ENCODE results near the gene AGAP3.

Gene AGAP3

DNA sequence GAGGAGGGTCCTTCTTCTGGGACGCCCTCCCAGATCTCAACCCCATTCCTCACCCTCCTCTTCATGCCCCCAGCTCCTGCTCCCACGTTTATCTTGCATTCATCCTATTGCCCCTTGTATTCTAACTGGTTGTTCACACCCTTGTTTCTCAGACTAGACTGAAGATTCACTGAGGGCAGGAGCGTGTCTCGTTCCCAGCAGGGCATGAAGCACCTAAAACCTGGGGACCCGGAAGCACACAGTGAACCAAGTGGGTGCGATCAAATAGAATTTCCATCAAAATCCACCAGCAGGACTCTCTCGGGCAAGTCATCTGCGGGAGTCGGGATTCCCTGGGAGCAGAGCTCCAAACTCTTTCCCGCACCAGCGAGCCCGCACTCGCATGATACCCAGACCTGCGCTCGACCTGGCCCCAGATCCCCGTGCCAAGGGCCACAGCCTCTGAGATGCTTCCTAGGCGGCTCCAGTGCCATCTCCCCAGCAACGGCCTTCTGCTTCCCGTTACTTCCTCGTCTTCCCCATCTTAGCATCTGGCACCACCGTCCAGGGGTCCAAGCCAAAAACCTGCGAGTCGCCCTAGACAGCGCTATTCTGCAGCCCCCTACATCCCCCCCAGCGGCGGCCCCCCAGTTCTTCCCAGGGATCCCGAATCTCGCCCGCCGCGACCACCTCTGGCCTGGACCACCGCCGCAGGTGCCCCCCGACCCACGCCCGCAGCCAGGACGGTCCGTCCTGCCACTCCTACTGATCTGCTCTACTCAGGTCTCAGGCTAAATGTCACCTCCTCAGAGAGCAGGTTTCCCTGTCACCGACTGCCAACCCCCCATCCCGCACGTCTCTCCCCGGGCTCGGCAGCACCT lies 87.3 kb downstream of the AGAP3 start:
- no peak for TF ChIP-seq POLR2A (IDR thresholded peaks at IDR 0.05; ENCODE audit: low read length)
- no peak for TF ChIP-seq GATA1 (IDR thresholded peaks at IDR 0.05; ENCODE audit: low read depth, low read length)

GRCh38 chr7:151174246-151175046 lies 88.2 kb downstream of the AGAP3 start:
- DNase-seq = peak; percentile 35 to 52
- TF ChIP-seq POLR2A (IDR thresholded peaks at IDR 0.05; ENCODE audit: low read length) = no peak
- TF ChIP-seq GATA1 (IDR thresholded peaks at IDR 0.05; ENCODE audit: low read depth, low read length) = no peak

More for the DNA sequence above, 87.3 kb downstream of the AGAP3 start:
- DNase-seq = no peak

- TF ChIP-seq POLR2A (IDR thresholded peaks at IDR 0.05; ENCODE audit: low read length) (no peak), GATA1 (IDR thresholded peaks at IDR 0.05; ENCODE audit: low read depth, low read length) (no peak)
Measured at GRCh38 chr7:151175047-151175792, 88.9 kb downstream of the AGAP3 start.

DNA sequence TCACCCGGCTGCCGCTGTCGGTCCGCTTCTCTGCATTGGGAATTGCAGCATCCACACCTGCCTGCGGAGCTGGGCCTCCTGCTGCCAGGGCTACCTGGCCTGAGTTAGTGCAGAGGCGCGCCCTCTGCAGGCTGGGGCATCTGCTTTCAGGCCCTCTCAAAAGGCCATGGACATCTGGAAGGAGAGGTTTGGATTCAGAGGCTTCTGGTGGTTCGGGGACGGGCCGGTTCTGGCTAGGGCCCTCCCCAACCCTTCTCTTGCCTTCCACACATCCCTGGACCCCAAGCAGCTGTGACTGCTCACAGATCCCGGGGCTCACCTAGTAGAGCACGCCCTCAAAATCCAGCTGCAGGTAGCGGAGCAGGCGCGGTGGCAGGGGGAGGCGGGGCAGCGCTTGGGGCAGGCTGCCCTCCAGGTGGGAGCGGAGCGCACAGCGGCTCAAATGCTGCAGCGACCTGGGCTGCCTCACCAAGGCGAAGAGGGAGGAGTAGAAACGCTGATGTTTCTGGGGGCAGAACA lies 89.6 kb downstream of the AGAP3 start:
- TF ChIP-seq GATA1 (IDR thresholded peaks at IDR 0.05; ENCODE audit: low read depth, low read length) = no peak
- TF ChIP-seq POLR2A (IDR thresholded peaks at IDR 0.05; ENCODE audit: low read length) = no peak
- DNase-seq = no peak

More at GRCh38 chr7:151175047-151175792, 88.9 kb downstream of the AGAP3 start:
- DNase-seq = no peak

DNA sequence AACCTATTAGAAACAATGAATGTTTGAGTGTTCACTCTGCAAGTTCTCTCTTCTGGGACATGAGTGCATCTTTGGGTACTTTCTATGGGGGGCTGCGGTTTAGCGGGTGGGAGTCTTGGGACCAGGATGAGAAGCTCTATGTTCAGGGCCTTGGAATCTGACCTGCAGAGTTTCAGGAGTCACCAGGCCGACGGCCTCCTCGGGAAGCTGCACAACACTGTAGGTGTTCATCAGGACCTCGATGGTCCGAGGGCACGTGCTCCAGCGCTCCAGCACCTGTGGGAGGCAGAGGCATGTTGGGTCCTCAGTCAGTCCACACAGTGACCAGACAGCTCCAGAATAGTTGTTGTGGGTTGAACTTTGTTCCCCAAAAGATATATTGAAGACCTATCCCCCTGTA lies 90.1 kb downstream of the AGAP3 start:
- TF ChIP-seq GATA1 (IDR thresholded peaks at IDR 0.05; ENCODE audit: low read depth, low read length) = no peak
- no peak for TF ChIP-seq POLR2A (IDR thresholded peaks at IDR 0.05; ENCODE audit: low read length)
- DNase-seq = no peak

DNA sequence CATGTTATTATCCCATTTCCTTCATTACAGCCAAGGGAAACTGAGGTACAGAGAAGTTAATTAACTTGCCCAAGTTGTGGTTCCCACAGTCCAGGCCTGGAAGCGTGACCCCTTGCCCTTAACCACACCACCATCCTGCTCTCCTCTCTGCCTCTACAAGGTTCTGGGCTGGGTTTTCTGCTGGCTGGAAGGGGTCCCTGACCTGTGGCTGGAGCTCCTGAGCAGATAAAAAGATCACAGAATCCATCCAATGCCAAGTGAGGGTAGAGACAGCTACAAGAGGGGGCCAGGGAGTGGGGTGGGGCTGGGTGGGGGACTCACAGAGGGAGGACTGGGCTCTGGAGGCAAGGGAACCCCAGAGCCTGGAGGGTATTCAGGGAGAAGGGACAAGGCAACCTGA lies 91.0 kb downstream of the AGAP3 start:
- TF ChIP-seq POLR2A (IDR thresholded peaks at IDR 0.05; ENCODE audit: low read length) (no peak), GATA1 (IDR thresholded peaks at IDR 0.05; ENCODE audit: low read depth, low read length) (no peak)
- DNase-seq = no peak

GRCh38 chr7:151178236-151178635 lies 92.0 kb downstream of the AGAP3 start:
- DNase-seq = no peak
- TF ChIP-seq GATA1 (IDR thresholded peaks at IDR 0.05; ENCODE audit: low read depth, low read length) = no peak
- TF ChIP-seq POLR2A (IDR thresholded peaks at IDR 0.05; ENCODE audit: low read length) = no peak

GRCh38 chr7:151178831-151179230 lies 92.6 kb downstream of the AGAP3 start:
- DNase-seq = no peak
- TF ChIP-seq GATA1 (IDR thresholded peaks at IDR 0.05; ENCODE audit: low read depth, low read length) (no peak), POLR2A (IDR thresholded peaks at IDR 0.05; ENCODE audit: low read length) (no peak)

DNA sequence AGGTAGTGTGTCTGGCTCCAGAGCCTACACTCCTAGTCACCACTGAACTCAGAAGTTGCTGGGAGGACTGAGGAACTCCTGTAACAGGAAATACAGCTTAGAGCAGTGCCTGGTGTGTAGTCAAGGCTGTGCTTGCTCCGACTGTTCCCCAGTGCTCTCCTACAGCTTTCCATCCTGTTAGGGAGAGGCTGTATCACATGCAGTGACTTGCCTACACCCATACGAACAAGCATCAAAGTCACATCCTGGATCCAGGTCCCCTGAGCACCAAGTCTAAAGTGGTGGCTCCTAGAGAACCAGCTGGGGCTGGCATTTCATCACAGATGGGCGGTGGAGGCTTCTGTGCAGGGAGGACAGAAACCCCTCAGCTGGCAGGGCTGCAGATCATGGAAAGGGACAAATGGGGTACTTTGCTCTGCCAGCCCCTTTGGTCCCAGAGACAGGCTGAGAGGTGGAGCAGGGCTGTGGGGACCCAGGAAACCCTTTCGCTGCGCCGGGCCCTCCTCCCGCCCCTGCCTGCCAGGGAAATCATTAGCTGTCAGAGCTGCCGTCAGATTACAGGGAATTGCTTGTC lies 93.1 kb downstream of the AGAP3 start:
- no peak for TF ChIP-seq POLR2A (IDR thresholded peaks at IDR 0.05; ENCODE audit: low read length)
- TF ChIP-seq GATA1 (IDR thresholded peaks at IDR 0.05; ENCODE audit: low read depth, low read length) = no peak
- no peak for DNase-seq

DNA sequence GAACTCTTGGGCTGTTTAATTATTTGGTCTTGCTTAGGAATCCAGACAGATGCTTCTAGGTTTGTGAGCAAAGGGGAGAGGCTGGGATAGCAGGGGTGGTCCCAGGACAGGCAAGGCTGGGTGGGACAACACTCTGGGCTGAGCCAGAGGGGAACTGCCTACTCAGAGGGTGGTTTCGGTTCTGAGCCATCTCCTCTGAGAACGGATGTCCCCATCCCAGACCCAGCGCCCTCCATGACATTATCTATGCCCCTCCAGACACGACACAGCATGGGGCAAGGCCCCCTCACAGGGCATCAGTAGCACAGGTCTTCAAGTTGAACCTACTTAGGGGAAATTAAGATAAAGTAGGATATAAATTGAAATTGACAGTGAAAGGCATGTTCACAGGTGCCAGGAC lies 93.7 kb downstream of the AGAP3 start:
- TF ChIP-seq POLR2A (IDR thresholded peaks at IDR 0.05; ENCODE audit: low read length) = no peak
- TF ChIP-seq GATA1 (IDR thresholded peaks at IDR 0.05; ENCODE audit: low read depth, low read length) = no peak
- no peak for DNase-seq

- no peak for DNase-seq
- TF ChIP-seq GATA1 (IDR thresholded peaks at IDR 0.05; ENCODE audit: low read depth, low read length) = no peak
- TF ChIP-seq POLR2A (IDR thresholded peaks at IDR 0.05; ENCODE audit: low read length) = no peak
Measured at GRCh38 chr7:151181011-151181431, 94.7 kb downstream of the AGAP3 start.

DNA sequence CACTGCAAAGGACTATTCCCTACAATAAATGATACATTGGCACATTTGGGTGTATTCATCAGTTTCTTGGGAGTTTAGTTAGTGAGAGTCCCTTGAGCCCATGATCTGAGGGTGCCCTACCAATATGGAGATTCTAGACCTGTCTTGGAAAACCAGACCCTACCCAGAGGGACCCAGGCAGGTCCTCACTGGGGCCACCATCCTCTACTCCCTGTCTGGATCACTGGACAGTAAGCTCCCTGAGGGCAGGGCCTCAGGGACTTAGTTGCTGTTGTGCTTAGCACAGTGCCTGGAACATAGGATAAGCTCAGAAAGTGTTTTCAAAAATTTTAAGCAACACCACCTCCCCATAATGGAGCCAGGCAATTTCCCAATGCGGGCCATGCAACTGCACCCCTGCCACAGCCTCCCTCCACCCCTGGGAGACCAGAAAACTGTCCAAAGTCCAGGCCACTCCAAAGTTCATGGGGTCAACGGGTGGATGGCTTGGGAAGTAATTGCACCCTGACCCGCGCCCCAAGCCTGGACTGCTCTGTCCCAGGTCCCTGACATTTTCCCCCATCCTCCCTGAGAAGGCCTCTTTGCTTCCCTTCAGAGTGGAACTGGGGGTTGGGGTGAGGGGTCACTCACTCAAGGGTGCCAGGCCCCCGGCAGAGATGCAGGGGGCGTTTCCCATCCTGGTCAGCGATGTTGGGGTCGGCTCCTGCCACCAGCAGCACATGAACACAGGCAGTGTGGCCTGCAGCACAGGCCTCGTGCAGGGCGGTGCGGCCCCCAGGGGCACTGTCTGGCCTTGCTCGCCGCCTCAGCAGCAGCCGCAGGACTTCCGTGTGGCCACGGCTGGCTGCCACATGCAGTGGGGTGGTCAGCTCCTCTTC lies 99.7 kb downstream of the AGAP3 start:
- no peak for DNase-seq
- TF ChIP-seq GATA1 (IDR thresholded peaks at IDR 0.05; ENCODE audit: low read depth, low read length) (no peak), POLR2A (IDR thresholded peaks at IDR 0.05; ENCODE audit: low read length) (no peak)

Data from erythroblast (primary cell).